ENCODE results near the gene PEX3.
A peak's percentile ranks its signal among the peaks of the same experiment; 100 is the strongest.
"Not testable (repeated sequence)": the region's sequence is repeated elsewhere in the genome, so short reads cannot be mapped to it uniquely, and the experiment has no call there.

PEX3 gene, protein sequence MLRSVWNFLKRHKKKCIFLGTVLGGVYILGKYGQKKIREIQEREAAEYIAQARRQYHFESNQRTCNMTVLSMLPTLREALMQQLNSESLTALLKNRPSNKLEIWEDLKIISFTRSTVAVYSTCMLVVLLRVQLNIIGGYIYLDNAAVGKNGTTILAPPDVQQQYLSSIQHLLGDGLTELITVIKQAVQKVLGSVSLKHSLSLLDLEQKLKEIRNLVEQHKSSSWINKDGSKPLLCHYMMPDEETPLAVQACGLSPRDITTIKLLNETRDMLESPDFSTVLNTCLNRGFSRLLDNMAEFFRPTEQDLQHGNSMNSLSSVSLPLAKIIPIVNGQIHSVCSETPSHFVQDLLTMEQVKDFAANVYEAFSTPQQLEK

DNA sequence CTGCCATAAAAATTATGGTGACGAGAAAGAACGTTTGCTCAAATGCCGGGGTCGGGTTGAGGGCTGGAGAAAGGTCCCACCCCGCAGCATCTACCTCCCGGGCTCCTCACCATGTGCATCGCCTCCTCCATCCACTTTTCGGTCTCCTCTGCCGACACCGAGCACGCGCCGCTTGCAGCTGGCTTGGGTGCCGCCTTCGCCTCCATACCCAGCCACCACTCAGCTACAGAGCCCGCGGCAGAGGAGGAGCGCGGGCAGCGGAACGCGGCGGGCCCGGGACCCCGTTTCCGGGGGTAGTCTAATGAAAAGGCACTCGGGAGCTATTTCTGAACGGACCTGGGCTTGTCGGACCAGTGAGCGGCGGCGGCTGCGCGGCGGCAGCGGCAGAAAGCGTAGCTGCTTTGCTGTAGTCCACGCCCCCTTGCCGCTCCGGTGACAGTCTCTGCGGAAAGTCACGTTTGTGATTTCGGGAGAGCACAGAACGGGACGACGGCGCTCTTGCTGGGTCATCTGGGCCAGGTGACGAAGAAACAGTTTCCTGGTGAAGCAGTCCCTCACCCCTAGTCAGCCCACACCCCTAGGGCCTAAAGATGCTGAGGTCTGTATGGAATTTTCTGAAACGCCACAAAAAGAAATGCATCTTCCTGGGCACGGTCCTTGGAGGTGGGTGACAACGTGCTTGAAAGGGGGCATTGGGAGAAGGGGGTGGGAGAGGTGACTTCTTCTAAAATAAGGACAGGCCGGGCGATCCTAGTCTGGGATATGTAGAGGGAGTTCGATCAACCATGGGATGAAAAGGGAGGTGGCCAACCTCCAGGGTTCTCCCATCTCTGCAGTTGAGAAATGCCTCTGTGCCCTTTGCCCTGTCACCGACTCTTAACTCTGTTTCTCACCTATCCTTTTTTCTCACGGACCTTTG lies at the start of gene PEX3, which contains the start of gene ADAT2:
Gene PEX3 (plus strand): TSS at position 353 of the 919 bp plus-strand sequence. CDS start 238 bp downstream, at position 591.
Gene ADAT2 (minus strand): TSS at position 243 of the 919 bp plus-strand sequence. CDS start 37 bp downstream, at position 206.
- DNase-seq, result peak; percentile 60

DNA sequence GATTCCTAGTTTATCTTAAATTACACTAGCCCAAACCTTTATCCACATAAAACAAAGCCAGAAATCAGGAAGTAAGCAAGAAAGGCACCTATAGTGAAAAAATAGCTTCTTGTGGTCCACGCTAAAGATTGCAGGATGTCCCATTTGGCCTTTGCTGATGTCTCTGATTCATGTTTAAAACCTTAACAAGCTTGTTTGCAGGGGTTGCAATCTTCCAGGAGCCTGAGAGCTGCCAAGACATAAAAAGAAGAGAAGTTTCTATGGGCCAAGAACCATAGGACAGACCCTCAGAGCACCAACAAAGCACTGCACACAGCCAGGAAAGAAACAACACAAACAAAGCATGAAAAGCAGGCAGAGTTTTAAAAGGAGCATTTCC lies 49.5 kb upstream of the PEX3 start:
- DNase-seq, result no peak

DNA sequence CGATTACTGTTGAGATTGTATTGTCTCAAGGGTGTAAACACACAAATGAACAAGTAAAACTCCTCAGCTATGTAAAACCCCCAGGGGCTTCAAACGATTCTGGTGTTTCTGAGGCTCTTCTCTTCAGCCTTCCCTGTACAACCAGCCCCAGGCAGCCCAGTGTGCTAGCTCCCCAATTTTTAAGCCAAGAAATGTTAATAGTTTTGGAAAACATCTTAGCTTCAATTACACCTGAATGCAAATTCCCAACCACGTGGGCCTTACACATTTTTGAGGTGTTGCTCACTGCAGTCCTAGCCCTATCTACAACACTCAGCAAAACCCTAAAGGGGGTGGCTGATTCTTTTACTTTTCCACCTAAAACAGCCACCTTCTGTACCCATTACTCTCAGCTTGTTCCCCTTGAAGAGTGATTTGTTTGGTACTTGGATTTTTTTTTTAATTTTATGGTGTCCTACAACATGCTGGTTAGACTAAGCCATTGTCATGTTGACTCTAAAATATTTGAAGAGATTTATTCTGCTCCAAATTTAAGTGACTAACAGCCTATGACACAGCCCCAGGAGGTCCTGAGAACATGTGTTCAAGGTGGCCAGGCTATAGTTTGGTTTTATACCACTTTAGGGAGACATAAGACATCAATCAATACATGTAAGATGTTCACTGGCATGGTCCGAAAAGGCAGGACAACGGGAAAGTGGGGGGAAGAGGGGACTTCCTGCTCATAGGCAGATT lies 48.8 kb upstream of the PEX3 start:
- DNase-seq, result no peak

DNA sequence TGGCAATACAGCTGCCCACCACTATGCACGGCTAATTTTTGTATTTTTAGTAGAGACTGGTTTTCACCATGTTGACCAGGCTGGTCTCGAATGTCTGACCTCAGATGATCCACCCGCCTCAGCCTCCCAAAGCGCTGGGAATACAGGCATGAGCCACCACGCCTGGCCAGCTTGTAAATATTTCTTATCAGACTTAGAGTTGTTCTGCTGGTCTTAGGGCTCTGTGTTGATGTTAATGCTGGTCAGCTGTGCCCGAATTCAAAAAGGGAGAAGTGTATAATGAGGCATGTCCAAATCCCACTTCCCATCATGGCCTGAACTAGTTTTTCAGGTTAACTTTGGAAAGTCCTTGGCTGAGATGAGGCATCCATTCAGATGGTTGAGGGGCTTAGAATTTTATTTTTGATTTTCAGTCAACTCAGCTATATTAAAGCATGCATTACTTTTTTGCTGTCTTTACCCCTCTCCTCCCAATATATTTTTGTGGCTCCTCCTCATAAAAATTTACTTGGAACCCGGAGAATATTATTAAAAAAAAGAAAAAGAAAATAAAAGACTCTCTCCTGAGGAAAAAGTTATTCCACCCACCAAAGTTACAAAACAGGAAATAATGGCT lies 47.8 kb upstream of the PEX3 start:
- no peak for DNase-seq

GRCh38 chr6:143405373-143406154 lies 45.0 kb upstream of the PEX3 start:
- DNase-seq, result no peak

- no peak for DNase-seq
These were observed 43.9 kb upstream of the PEX3 start for GRCh38 chr6:143406673-143407072.

GRCh38 chr6:143408151-143408786 lies 42.3 kb upstream of the PEX3 start:
- no peak for DNase-seq

- DNase-seq, result no peak
These were observed 41.8 kb upstream of the PEX3 start for GRCh38 chr6:143408787-143409162.

DNA sequence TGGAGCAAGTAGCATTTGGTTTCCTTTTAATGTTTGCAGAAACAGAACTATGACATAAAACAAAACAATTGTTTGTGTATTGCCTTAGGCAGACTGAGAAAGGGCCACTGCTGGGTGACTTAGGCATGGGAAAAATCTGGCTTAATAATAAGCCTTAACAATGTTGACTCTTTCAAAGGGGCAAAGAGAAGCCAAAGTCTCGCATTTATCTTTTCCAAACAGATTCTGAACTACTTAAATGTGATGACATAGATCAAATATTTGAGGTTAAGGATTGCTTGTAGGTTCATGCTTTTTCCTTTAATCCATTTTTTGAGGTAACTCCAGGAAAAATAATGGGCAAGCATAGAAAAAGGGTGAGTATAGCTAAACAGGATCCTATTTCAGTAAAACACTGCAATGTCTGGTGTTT lies 39.7 kb upstream of the PEX3 start:
- no peak for DNase-seq

DNA sequence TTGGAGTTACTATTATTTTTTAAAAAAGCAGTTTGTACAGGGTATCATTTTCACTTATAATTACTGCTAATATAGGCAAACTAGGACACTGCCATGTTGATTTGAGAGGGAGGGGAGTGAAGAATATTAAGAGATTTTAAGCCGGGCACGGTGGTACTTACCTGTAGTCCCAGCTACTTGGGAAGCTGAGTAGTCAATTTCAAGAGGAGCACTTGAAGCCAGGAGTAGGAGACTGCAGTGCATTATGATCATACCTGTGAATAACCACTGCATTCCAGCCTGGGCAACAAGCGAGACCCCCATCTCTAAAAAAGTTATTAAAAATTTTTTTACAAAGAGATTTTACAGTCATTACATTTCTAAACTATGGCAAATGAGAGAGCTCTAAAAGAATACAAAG lies 35.8 kb upstream of the PEX3 start:
- DNase-seq, result no peak

DNA sequence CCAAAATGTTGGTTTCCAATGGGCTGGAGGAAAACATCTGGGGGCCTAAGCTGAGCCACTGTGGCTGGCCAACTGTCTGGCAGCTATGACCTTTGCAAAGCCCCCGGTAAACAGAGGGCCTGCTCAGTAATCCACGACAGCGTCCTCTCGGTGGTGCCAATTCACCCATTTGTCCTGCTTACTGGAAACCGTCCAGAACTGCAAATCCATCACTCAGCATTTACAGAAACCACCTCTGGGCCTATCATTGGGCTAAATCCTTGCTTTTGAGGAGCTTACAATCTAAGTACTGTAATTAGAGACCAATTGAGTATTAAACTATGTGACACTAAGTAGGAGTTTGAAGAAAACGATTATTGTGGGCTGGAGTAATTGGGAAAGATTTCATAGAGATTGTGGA lies 31.1 kb upstream of the PEX3 start:
- DNase-seq, result no peak

DNA sequence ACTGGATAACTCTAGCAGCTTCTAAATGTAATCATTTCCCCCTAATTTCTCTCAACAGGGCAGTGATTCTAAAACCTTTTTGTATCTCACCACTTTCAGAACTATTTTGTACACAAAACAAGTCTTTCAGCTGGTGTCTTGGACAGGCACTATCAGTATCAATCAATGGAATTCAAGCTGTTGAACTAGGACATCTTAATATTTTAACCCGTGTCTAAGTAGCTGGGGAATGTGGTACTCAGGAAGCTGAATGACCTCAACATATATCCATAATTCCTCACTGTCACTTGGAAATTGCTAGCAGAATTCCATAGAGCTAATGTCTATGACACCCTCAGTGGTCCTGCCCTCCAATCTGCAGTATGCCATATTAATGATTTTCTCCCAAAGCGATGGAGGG lies 24.6 kb upstream of the PEX3 start:
- DNase-seq, result no peak

DNA sequence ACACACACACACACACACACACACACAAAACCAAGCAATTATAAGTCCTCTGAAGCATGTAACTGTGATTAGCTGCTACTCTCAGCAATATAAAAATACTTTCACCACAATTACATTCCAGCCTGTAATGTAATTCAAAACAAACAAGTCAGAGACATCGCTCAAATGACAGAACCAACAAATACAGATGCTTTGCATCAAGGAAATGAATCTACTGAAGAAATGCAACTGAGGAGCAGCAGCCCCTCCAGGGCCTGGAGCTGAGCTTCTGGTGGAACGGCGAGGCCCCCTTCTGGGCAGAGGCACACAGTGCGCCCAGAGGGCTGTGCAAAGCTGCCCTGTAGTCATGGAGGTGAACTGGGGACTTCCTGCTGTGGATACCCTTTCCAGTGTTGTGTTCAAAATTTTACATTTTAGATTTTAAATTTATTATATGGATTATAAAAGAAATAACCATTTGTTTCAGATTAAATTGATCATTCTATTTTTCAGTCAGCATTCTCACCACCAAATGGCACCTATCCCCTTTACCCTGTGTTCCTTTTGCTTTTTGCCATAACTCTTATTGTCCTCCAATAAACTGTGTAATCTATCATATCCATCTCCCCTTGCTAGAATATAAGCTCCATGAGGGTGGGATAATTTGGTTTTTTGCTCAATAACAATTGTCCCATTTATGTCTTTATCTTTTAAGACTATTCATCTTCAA lies 23.3 kb upstream of the PEX3 start:
- DNase-seq, result peak; percentile 30

DNA sequence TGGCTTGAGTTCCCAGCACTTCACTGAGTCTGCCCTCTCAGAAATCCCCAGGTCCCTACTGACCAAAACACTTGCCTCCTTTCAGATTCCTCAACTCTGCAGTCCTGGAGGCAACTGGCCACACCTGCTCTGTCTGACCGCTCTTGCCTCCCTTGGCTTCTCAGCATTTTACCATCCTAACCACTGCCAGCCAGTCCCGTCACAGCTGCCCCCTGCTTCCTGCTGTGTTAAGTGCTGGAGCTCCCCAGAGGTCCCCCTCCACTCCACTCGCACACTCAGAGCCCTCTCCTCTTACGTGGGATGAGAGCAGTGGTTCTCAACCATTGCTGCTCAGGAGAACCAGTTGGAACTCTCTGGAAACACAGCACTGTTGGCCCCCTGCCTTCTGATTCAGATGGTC lies 20.6 kb upstream of the PEX3 start:
- no peak for DNase-seq

GRCh38 chr6:143431226-143431625 lies 19.4 kb upstream of the PEX3 start:
- DNase-seq, result no peak

DNA sequence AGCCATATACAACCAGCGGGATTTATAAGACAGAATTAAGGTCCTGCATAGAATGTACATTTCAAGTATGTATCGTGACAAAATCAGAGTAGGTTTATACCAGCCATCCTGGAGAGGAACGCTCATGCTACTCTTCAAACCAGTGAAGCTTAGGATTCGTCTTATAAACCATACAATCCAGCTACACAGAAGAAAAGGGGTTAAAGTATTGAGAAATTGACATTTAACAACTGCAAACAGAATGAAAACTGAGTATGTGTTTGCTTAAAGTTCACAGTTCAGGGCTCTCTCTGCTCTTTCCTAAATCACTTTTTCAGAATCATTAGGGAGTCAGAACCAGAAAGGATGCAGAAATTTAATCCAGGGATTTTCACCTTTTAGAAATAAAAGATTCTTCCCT lies 18.0 kb upstream of the PEX3 start:
- DNase-seq, result no peak

DNA sequence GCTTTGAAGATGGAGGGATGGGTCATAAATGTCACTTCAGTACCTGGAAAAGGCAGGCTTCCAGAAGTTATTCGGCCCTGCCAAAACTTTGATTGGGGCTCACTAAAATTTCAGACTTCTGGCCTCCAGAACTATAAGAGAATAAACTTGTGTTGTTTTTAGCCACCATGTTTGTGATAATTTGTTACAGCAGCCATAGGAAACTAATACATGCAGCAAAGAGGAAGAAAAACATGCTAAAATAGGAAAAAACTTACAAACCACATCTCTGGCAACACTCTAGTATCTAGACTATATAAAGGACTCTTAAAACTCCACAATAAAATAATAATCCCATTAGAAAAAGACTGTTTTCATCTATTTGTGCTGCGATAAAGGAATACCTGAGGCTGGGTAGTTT lies 9.6 kb upstream of the PEX3 start:
- no peak for DNase-seq

- DNase-seq, result no peak
These were observed 8.7 kb upstream of the PEX3 start for GRCh38 chr6:143441680-143442545.

- DNase-seq, result no peak
These were observed 7.5 kb upstream of the PEX3 start for GRCh38 chr6:143443096-143443495.

DNA sequence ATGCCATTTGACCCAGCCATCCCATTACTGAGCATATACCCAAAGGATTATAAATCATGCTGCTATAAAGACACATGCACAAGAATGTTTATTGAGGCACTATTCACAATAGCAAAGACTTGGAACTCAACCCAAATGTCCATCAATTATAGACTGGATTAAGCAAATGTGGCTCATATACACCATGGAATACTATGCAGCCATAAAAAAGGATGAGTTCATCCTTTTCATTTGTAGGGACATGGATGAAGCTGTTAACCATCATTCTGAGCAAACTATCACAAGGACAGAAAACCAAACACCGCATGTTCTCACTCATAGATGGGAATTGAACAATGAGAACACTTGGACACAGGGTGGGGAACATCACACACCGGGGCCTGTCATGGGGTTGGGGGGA lies 2.7 kb upstream of the PEX3 start:
- not testable (repeated sequence) for DNase-seq

All from KG1 (cell line).